GM19035 (cell line): Measurements from ENCODE around the gene TMEM41A.

Source experiments
- ATAC-seq: cut with Tn5 transposase; IDR thresholded peaks from one replicate; pipeline ENCODE4 v1.9.1; 2021; ENCODE audit not compliant: unreplicated experiment

The TMEM41A gene

GRCh38 chr3:185498503-185499396 is at the start of gene TMEM41A:
TMEM41A (minus strand) TSS chr3:185499035; CDS start chr3:185498961, 74 bp downstream.
- ATAC-seq, result peak; percentile 98

GRCh38 chr3:185540695-185541094 is 41.9 kb upstream of the TMEM41A start:
- ATAC-seq, result no peak

GRCh38 chr3:185539934-185540333 is 41.1 kb upstream of the TMEM41A start:
- ATAC-seq, result no peak

GRCh38 chr3:185537369-185537970 is 38.6 kb upstream of the TMEM41A start:
- peak; percentile 99 for ATAC-seq

GRCh38 chr3:185534511-185534910 is 35.7 kb upstream of the TMEM41A start:
- ATAC-seq, result no peak

- ATAC-seq, result no peak
Observed at GRCh38 chr3:185532901-185533300, 34.1 kb upstream of the TMEM41A start.

GRCh38 chr3:185530856-185531255 is 32.0 kb upstream of the TMEM41A start:
- ATAC-seq, result no peak

GRCh38 chr3:185528532-185528931 is 29.7 kb upstream of the TMEM41A start:
- no peak for ATAC-seq

- ATAC-seq, result no peak
Observed at GRCh38 chr3:185527364-185527763, 28.5 kb upstream of the TMEM41A start.

GRCh38 chr3:185526349-185526951 is 27.6 kb upstream of the TMEM41A start:
- no peak for ATAC-seq

- no peak for ATAC-seq
Observed at GRCh38 chr3:185521349-185522138, 22.7 kb upstream of the TMEM41A start.

GRCh38 chr3:185519021-185519420 is 20.2 kb upstream of the TMEM41A start:
- ATAC-seq, result no peak

- ATAC-seq, result no peak
Observed at GRCh38 chr3:185517387-185518130, 18.7 kb upstream of the TMEM41A start.

GRCh38 chr3:185511711-185512110 is 12.9 kb upstream of the TMEM41A start:
- no peak for ATAC-seq

GRCh38 chr3:185508335-185508991 is 9.6 kb upstream of the TMEM41A start:
- ATAC-seq, result no peak

- no peak for ATAC-seq
Observed at GRCh38 chr3:185507883-185508282, 9.0 kb upstream of the TMEM41A start.

GRCh38 chr3:185504636-185505035 is 5.8 kb upstream of the TMEM41A start:
- no peak for ATAC-seq

GRCh38 chr3:185503521-185503920 is 4.7 kb upstream of the TMEM41A start:
- no peak for ATAC-seq

- no peak for ATAC-seq
Observed at GRCh38 chr3:185502987-185503386, 4.2 kb upstream of the TMEM41A start.

GRCh38 chr3:185490241-185490640 is 8.6 kb downstream of the TMEM41A start:
- ATAC-seq, result no peak
